Ectodermal cell (in vitro differentiated cells): ENCODE measurements around the gene THOP1.

ENCODE experiments used
- H3K27ac ChIP-seq: 2 replicates; pipeline ENCODE4 v1.7.0; 2013; ENCODE audit warnings: mild to moderate bottlenecking, low read depth, low read length; ENCODE audit not compliant: insufficient read depth, poor library complexity, severe bottlenecking
- H3K27me3 ChIP-seq: 2 replicates; pipeline ENCODE4 v1.7.0; 2013; ENCODE audit warnings: mild to moderate bottlenecking, low read length; ENCODE audit not compliant: insufficient read depth, control insufficient read depth, poor library complexity, severe bottlenecking
- H3K36me3 ChIP-seq: one replicate; pipeline ENCODE4 v1.7.0; 2013; ENCODE audit warnings: low read length; ENCODE audit not compliant: control insufficient read depth, insufficient read depth
- H3K4me1 ChIP-seq: one replicate; pipeline ENCODE4 v1.7.0; 2013; ENCODE audit warnings: low read length; ENCODE audit not compliant: control insufficient read depth, insufficient read depth
- H3K4me3 ChIP-seq: 2 replicates; pipeline ENCODE4 v1.7.0; 2013; ENCODE audit warnings: low read depth, low read length, control low read depth; ENCODE audit not compliant: insufficient read depth
- H3K9me3 ChIP-seq: 2 replicates; pipeline ENCODE4 v1.7.0; 2013; ENCODE audit warnings: mild to moderate bottlenecking, low read length, moderate library complexity; ENCODE audit not compliant: control insufficient read depth
- WGBS, 2 experiments: methylation state at CpG; one replicate each; pipeline ENCODE4 v1.1.7; 2013; ENCODE audit warnings: missing lambda C conversion rate in 2 of 2; 5-methylcytosine and 5-hydroxymethylcytosine counted together

The THOP1 gene

GRCh38 chr19:2803486-2804155 lies 18.3 kb downstream of the THOP1 start:
- H3K4me1 ChIP-seq = no peaks in the 10 kb centered on the region
- no peaks in the 10 kb centered on the region for H3K27me3 ChIP-seq
- 94 to 95% methylated on average over 29 of the region's 29 CpGs for WGBS, 2 experiments
- no peaks in the 10 kb centered on the region for H3K9me3 ChIP-seq
- H3K4me3 ChIP-seq = no peak overlapping the region
- no peak overlapping the region for H3K27ac ChIP-seq
- H3K36me3 ChIP-seq = peaks cover 49% of the 10 kb centered on the region

GRCh38 chr19:2804156-2805004 lies 19.1 kb downstream of the THOP1 start:
- no peak overlapping the region for H3K4me3 ChIP-seq
- H3K27me3 ChIP-seq = no peaks in the 10 kb centered on the region
- H3K4me1 ChIP-seq = no peaks in the 10 kb centered on the region
- WGBS, 2 experiments = 92 to 95% methylated on average over 27 of the region's 27 CpGs
- H3K27ac ChIP-seq = no peak overlapping the region
- peaks cover 47% of the 10 kb centered on the region for H3K36me3 ChIP-seq
- H3K9me3 ChIP-seq = no peaks in the 10 kb centered on the region

DNA sequence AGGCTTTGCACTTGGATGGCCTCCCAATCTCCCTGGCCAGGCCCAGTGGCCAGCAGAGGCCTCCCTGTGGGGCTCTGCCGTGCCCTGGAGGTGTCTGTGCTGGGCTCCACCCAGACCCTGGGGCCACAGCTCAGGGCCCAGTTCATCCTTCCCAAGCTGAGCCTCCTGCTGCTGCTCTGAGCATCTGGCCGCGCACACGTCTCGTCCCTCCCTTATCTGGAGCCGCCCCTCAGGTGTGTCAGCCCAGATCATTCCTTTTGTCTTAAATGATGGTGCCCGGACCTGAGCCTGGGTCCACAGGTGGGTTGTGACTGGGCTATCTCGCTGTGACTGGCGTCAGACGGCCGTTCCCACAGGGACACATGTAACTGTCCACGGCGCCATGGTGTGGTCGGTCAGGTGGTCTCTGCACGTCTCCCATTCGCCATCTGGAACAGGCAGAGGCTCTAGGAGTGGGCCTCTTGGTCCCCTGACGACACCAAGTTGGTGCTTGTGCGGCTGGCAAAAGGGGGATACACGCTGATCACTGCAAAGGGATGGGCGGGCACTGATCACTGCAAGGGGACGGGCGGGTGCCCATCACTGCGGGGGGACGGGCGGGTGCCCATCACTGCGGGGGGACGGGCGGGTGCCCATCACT lies 20.1 kb downstream of the THOP1 start:
- Histone ChIP-seq H3K4me1 (no peaks in the 10 kb centered on the region), H3K9me3 (no peaks in the 10 kb centered on the region), H3K36me3 (peaks cover 45% of the 10 kb centered on the region), H3K27ac (no peak overlapping the region), H3K27me3 (no peaks in the 10 kb centered on the region), H3K4me3 (no peak overlapping the region)
- 97 to 98% methylated on average over 25 to 26 of the region's 28 CpGs for WGBS, 2 experiments

DNA sequence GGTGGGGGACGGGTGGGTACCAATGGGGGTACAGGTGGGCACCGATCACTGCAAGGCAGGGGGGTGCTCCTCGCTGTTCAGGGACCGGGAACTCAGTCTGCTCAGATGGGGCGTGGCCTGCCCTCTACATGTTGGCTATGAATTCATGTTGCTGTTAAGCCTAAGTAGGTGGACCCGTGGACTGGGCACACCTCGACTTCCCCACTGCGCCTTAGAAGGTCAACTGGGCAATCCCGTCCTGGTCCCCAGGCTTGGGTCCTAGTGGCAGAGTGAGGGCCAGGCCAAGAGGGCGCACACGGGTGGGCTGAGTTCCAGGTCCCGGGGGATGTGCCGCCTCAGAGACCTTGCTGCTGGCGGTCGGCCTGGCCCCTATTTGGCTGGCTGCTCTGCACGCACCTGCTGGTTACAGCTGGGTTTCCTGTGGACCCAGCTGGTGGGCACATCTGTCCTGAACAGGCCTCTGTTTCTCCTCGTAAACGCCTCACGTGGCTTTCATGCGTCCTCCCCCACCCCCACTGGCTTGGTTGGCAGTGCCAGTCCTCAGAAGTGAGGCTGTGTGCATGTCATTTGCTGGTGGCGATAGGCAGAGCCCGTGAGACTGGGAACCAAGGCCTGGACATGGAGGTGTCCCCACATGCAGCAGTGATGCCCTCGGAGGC lies 20.8 kb downstream of the THOP1 start:
- Histone ChIP-seq H3K27me3 (no peaks in the 10 kb centered on the region), H3K27ac (no peak overlapping the region), H3K9me3 (no peaks in the 10 kb centered on the region), H3K4me3 (no peak overlapping the region), H3K36me3 (peaks cover 51% of the 10 kb centered on the region), H3K4me1 (no peaks in the 10 kb centered on the region)
- 96% methylated on average over 23 of the region's 23 CpGs for WGBS, 2 experiments

GRCh38 chr19:2806736-2807378 lies 21.6 kb downstream of the THOP1 start:
- Histone ChIP-seq H3K27me3 (no peaks in the 10 kb centered on the region), H3K27ac (no peak overlapping the region), H3K36me3 (peaks cover 49% of the 10 kb centered on the region), H3K9me3 (no peaks in the 10 kb centered on the region), H3K4me1 (no peaks in the 10 kb centered on the region), H3K4me3 (no peak overlapping the region)
- WGBS, 2 experiments = 94% methylated on average over 34 of the region's 34 CpGs

GRCh38 chr19:2807379-2808128 lies 22.3 kb downstream of the THOP1 start:
- WGBS, 2 experiments = 96% methylated on average over 56 of the region's 56 CpGs
- Histone ChIP-seq H3K4me1 (no peaks in the 10 kb centered on the region), H3K27ac (no peak overlapping the region), H3K36me3 (peaks cover 53% of the 10 kb centered on the region), H3K27me3 (no peaks in the 10 kb centered on the region), H3K4me3 (no peak overlapping the region), H3K9me3 (no peaks in the 10 kb centered on the region)

DNA sequence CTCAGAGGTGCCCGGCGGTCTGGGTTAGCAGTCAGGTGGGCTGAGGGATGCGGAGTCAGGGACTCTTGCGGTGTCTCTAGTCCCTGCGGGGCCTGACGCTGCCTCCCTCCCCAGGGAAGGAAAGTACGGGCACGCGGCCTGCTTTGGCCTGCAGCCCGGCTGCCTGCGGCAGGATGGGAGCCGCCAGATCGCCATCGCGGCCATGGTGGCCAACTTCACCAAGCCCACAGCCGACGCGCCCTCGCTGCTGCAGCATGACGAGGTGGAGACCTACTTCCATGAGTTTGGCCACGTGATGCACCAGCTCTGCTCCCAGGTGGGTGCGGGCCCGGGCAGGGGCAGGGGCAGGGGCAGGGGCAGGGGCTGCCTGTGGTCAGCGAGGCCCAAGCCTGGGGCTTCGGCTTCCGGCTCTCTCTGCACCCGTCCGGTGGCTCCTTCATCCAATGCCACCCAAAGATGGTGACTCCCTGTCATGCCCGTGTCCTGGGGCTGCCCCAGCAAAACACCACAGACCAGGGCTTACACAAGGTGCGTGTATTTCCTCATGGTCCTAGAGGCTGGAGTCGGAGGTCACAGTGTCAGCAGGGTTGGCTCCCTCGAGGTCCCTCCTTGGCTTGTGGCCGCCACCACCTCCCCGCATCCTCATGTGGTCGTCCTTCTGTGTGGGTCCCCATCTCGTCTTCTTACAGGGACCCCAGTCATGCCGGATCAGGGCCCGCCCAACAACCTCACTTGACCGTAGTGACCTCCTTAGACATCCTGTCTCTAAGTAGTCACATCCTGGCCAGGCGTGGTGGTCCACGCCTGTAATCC lies 23.0 kb downstream of the THOP1 start:
- Histone ChIP-seq H3K9me3 (no peaks in the 10 kb centered on the region), H3K36me3 (peaks cover 57% of the 10 kb centered on the region)
- WGBS, 2 experiments = 96% methylated on average over 41 of the region's 41 CpGs

DNA sequence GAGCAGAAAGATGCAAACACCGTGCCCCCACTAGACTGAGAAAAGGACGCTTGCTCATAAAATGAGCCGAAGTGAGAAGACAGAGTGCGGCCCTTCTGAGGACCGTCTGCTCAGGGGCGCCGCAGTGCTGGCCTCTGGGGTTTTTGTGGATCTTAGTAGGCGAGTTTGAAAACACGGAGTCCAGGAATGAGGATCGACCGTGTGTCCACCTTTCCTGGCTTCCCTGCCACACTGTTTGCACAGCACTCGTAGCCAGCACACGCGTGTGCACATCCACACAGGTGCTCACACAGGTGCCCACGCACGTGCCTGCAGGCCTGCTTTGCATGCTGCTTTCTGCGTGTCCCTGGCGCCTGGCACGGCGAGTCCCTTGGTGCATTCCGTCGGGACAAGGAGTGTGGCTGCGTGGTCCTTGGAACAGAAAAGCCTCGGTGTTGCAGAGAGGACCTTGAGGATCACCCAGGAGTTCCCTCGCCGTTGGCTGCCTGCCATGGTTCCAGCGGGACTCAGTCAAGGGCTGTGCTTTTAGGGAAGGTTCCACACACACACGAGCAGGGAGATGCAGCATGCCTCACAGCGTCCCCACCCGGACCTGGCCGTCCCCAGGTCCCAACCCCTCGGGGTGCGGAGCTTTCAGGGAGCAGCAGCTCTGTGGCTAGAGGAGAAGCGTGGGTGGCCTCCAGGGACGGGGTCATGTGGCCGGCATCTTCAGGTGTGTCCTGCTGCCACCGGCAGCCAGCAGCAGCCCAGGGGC lies 24.3 kb downstream of the THOP1 start:
- Histone ChIP-seq H3K27ac (no peak overlapping the region), H3K9me3 (no peaks in the 10 kb centered on the region), H3K36me3 (peaks cover 53% of the 10 kb centered on the region), H3K27me3 (no peaks in the 10 kb centered on the region), H3K4me1 (no peaks in the 10 kb centered on the region), H3K4me3 (no peak overlapping the region)
- WGBS, 2 experiments = 95 to 96% methylated on average over 37 of the region's 37 CpGs

More for the DNA sequence above, 23.0 kb downstream of the THOP1 start:
- Histone ChIP-seq H3K4me3 (no peak overlapping the region), H3K27me3 (no peaks in the 10 kb centered on the region), H3K4me1 (no peaks in the 10 kb centered on the region), H3K27ac (no peak overlapping the region)
